NT2/D1 (cell line): ENCODE data around the gene KRT83.

ENCODE experiments used
- SUZ12 ChIP-seq: IDR thresholded peaks from 2 replicates; pipeline ENCODE4 v1.6.1; 2011; ENCODE audit not compliant: insufficient read length, insufficient read depth; ENCODE audit errors: extremely low read depth
- YY1 ChIP-seq: IDR thresholded peaks from 2 replicates; pipeline ENCODE4 v1.6.1; 2011; ENCODE audit not compliant: insufficient read length, insufficient read depth
- ZNF274 ChIP-seq: IDR thresholded peaks from 2 replicates; pipeline ENCODE4 v1.6.1; 2011; ENCODE audit warnings: mild to moderate bottlenecking, low read depth, low read length

DNA sequence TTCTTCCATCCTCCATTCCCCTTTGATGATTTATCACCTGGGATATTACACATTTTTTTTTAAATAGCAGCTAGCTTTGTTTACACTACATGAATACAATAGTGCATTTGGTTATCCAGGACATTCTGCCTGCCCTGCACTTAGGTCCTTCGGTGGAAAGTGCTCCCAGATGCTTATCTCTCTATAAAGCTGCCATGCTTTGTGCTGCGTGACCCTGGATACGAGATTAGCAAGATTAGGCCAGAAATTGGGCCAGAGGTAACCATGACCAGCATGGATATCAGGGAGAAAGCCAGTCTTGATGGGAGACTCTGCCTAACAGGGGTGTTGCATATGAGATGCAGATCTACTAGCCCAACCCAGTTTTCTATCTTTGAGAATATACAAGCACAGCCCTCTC is 12.1 kb upstream of the KRT83 start:
- no peak for TF ChIP-seq ZNF274
- no peak for TF ChIP-seq YY1
- TF ChIP-seq SUZ12, result no peak
